PC-3 (cell line): Measurements from ENCODE around the gene RHBDL2.

Source experiments
- CTCF ChIP-seq: fragments of 300-600 bp; sonication (generic); conservative IDR thresholded peaks from 2 replicates; pipeline ENCODE4 v1.5.1; 2017; ENCODE audit warnings: antibody characterized with exemption, low read depth, mild to moderate bottlenecking, low read length
- EZH2 ChIP-seq: fragments of 300-600 bp; sonication (generic); IDR thresholded peaks from one replicate; pipeline ENCODE4 v1.6.1; 2017; ENCODE audit warnings: antibody characterized with exemption, mild to moderate bottlenecking, low read length; ENCODE audit not compliant: unreplicated experiment
- EZH2phosphoT487 ChIP-seq: fragments of 300-600 bp; sonication (generic); IDR thresholded peaks from 2 replicates; pipeline ENCODE4 v1.6.1; 2018; ENCODE audit warnings: mild to moderate bottlenecking, antibody characterized with exemption, low read length, borderline replicate concordance

GRCh38 chr1:38990738-38991637 is 49.4 kb upstream of the RHBDL2 start, which contains the start of gene AKIRIN1:
- no peak for TF ChIP-seq CTCF
- TF ChIP-seq EZH2phosphoT487: no peak
- no peak for TF ChIP-seq EZH2
